ENCODE results near the gene PIP4K2B. TPM values are rescaled to one million over a fixed set of nuclear protein-coding genes. Genes with fewer than 3 reads are reported as not detected.

PIP4K2B gene
- total and polyA plus RNA-seq, 9 of the 15 experiments (the other 6 are each of a cell fraction or from before 2014, with no cell fraction given) = 3.7 to 29.9 (median 23.0) TPM

DNA sequence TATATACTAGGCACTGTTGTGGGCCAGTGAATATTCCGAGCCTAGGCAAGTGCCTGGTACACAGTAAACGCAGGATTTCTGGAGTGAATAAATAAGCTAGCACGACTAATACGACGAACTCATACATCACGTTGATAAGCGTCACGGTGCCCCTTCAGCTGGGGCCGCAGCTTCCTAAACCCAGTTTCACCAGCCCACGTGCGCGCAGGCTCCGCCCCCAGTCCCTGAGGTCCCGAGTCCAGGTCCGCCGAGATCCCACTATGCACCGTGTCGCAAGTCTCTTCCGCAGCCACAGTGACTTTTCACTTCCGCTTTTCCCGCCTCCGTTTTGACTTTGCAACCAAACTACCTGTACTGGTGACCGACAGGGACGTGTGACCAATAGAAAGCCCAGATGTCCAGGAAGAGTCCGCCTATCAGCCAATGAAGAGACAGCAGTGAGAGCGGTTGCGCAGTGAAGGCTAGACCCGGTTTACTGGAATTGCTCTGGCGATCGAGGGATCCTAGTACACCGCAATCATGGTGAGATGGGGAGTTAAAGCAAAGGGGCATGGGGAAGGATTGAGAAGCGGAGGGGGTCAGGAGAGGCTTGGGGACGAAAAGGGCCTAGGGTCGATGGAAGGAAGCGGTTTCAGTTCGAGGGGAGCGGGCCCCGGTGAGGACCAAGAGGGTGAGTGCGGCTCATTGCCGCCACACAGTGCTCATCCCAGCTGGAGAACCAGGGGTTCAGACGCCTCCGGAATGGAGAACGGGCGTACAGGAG is 46.9 kb downstream of the PIP4K2B start, which contains the start of gene PSMB3 (continued):
- TF ChIP-seq TAF7 (tag; IDR thresholded peaks at IDR 0.05) (0 out of 2 replicates have a peak, but pooled peaks have one; percentile 50), ARNT (IDR thresholded peaks at IDR 0.05) (no peak), SIN3A (IDR thresholded peaks at IDR 0.05; ENCODE audit: borderline replicate concordance in 2 of 2, control insufficient read depth in 1 of 2, low read depth in 2 of 2, low read length in 2 of 2) (peak; percentile 69 to 97; a peak in 2 of 4 replicates), HLTF (IDR thresholded peaks at IDR 0.05) (0 out of 2 replicates have a peak, but pooled peaks have one; percentile 40), U2AF2 (optimal IDR thresholded peaks at IDR 0.05; ENCODE audit: low read depth, low read length) (no peak), KDM5B (IDR thresholded peaks at IDR 0.05; ENCODE audit: insufficient replicate concordance, low read depth, low read length) (no peak), NFE2 (IDR thresholded peaks at IDR 0.05; ENCODE audit: low read depth) (peak; percentile 76), ETS2 (tag; IDR thresholded peaks at IDR 0.05; ENCODE audit: borderline replicate concordance, poor library complexity, severe bottlenecking) (no peak), CC2D1A (IDR thresholded peaks at IDR 0.05) (no peak), ETV5 (CRISPR knock-in tag; IDR thresholded peaks at IDR 0.05; ENCODE audit: low read depth) (peak; percentile 48; the same call in 1 of the 2 replicates), ZFP36 (IDR thresholded peaks at IDR 0.05; ENCODE audit: low read depth, low read length, partially characterized antibody) (no peak), ZFP30 (CRISPR knock-in tag; IDR thresholded peaks at IDR 0.05; ENCODE audit: borderline replicate concordance) (no peak), TBP (optimal IDR thresholded peaks at IDR 0.05; ENCODE audit: low read depth, low read length) (peak; percentile 62), OTX1 (CRISPR knock-in tag; IDR thresholded peaks at IDR 0.05) (peak; percentile 97), JUN (IDR thresholded peaks at IDR 0.05; ENCODE audit: borderline replicate concordance, low read depth, low read length) (peak; percentile 42; the same call in 1 of the 2 replicates), JUN (CRISPR knock-in tag; IDR thresholded peaks at IDR 0.05; ENCODE audit: borderline replicate concordance) (no peak), MXI1 (IDR thresholded peaks at IDR 0.05; ENCODE audit: low read depth, low read length) (peak; percentile 97)
- TF ChIP-seq, protein P1, sequence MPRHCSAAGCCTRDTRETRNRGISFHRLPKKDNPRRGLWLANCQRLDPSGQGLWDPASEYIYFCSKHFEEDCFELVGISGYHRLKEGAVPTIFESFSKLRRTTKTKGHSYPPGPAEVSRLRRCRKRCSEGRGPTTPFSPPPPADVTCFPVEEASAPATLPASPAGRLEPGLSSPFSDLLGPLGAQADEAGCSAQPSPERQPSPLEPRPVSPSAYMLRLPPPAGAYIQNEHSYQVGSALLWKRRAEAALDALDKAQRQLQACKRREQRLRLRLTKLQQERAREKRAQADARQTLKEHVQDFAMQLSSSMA (CRISPR knock-in tag; IDR thresholded peaks at IDR 0.05) = no peak
- TF ChIP-seq, protein P2, sequence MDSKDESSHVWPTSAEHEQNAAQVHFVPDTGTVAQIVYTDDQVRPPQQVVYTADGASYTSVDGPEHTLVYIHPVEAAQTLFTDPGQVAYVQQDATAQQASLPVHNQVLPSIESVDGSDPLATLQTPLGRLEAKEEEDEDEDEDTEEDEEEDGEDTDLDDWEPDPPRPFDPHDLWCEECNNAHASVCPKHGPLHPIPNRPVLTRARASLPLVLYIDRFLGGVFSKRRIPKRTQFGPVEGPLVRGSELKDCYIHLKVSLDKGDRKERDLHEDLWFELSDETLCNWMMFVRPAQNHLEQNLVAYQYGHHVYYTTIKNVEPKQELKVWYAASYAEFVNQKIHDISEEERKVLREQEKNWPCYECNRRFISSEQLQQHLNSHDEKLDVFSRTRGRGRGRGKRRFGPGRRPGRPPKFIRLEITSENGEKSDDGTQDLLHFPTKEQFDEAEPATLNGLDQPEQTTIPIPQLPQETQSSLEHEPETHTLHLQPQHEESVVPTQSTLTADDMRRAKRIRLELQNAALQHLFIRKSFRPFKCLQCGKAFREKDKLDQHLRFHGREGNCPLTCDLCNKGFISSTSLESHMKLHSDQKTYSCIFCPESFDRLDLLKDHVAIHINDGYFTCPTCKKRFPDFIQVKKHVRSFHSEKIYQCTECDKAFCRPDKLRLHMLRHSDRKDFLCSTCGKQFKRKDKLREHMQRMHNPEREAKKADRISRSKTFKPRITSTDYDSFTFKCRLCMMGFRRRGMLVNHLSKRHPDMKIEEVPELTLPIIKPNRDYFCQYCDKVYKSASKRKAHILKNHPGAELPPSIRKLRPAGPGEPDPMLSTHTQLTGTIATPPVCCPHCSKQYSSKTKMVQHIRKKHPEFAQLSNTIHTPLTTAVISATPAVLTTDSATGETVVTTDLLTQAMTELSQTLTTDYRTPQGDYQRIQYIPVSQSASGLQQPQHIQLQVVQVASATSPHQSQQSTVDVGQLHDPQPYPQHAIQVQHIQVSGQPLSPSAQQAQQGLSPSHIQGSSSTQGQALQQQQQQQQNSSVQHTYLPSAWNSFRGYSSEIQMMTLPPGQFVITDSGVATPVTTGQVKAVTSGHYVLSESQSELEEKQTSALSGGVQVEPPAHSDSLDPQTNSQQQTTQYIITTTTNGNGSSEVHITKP (IDR thresholded peaks at IDR 0.05; ENCODE audit: partially characterized antibody) = peak; percentile 47
- TF ChIP-seq, protein P3, sequence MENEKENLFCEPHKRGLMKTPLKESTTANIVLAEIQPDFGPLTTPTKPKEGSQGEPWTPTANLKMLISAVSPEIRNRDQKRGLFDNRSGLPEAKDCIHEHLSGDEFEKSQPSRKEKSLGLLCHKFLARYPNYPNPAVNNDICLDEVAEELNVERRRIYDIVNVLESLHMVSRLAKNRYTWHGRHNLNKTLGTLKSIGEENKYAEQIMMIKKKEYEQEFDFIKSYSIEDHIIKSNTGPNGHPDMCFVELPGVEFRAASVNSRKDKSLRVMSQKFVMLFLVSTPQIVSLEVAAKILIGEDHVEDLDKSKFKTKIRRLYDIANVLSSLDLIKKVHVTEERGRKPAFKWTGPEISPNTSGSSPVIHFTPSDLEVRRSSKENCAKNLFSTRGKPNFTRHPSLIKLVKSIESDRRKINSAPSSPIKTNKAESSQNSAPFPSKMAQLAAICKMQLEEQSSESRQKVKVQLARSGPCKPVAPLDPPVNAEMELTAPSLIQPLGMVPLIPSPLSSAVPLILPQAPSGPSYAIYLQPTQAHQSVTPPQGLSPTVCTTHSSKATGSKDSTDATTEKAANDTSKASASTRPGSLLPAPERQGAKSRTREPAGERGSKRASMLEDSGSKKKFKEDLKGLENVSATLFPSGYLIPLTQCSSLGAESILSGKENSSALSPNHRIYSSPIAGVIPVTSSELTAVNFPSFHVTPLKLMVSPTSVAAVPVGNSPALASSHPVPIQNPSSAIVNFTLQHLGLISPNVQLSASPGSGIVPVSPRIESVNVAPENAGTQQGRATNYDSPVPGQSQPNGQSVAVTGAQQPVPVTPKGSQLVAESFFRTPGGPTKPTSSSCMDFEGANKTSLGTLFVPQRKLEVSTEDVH (IDR thresholded peaks at IDR 0.05; ENCODE audit: low read depth, partially characterized antibody) = peak; percentile 96
